GM19099 (cell line): ENCODE measurements around the gene BCL2L1.

ENCODE experiments used
- POLR2A ChIP-seq: IDR thresholded peaks from 3 replicates; pipeline ENCODE4 v1.6.1; 2011; ENCODE audit warnings: low read depth; ENCODE audit not compliant: insufficient read length; ENCODE audit errors: extremely low read depth

Gene BCL2L1

GRCh38 chr20:31632548-31633338 is 89.9 kb downstream of the BCL2L1 start:
- TF ChIP-seq POLR2A: no peak

DNA sequence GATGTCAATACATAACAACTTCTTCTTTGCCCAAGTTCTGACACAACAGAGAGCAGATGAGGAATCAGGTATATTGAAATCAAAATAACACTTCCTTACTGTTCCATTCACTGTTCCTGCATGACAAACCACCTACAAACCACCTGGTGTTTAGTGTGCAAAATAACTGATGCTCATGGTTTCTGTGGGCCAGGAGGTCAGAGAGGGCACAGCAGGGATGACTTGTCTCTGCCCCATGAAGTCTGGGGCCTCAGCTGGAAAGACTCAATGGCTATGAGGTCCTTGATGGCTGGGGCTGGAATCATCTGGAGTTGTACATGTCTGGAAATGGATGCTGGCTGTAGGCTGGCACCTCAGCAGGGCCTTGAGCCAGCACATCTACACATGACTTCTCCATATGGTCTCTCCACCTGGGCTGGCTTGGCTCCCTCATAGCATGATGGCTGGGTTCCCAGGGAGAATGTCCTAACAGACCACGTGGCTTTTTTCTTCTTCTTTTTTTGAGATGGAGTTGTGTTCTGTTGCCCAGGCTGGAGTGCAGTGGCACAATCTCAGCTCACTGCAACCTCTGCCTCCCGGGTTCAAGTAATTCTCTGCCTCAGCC is 92.4 kb downstream of the BCL2L1 start:
- TF ChIP-seq POLR2A: no peak

GRCh38 chr20:31620246-31620645 is 102.4 kb downstream of the BCL2L1 start:
- TF ChIP-seq POLR2A: no peak

DNA sequence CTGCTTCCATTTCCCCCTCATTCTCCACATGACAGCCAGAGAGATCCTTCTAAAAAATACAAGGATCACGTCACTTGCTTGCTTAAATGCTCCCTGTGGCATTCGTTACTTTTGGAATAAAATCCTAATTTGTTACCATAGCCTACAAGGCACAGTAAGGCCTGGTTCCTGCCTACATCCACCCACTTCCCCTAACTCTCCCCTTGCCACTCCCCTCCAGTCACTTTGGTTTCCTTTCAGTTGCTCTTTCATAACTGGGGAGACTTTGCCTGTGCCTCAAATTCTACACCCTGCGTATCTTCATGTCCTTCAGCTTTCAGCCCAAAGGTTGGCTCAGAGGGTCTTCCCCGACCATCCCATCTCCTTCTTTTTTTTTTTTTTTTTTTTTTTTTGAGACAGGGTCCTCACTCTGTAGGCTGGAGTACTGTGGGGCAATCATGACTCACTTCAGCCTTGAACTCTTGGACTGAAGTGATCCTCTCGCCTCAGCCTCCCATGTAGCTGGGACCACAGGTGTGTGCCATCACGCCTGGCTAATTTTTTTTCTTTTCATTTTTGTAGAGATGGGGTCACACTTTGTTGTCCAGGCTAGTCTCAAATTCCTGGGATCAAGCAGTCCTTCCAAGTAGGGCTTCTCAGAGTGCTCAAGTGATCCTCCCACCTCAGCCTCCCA is 105.1 kb downstream of the BCL2L1 start:
- TF ChIP-seq POLR2A: no peak

GRCh38 chr20:31615416-31615815 is 107.3 kb downstream of the BCL2L1 start:
- no peak for TF ChIP-seq POLR2A
